ENCODE measurements around the gene LRP2.

GRCh38 chr2:169391236-169391635 is 28.9 kb upstream of the LRP2 start:
- TF ChIP-seq CTCF (IDR thresholded peaks at IDR 0.05; ENCODE audit: borderline replicate concordance, extremely low read depth, low read length, poor library complexity, severe bottlenecking): no peak
- TF ChIP-seq EZH2 (IDR thresholded peaks at IDR 0.05; ENCODE audit: borderline replicate concordance, low read depth, low read length, severe bottlenecking): no peak

Data from DND-41 (cell line).